ENCODE data around the gene FAM111B. TPM values are rescaled to one million over a fixed set of nuclear protein-coding genes. Genes with fewer than 3 reads are reported as not detected.
A peak's percentile ranks its signal among the peaks of the same experiment; 100 is the strongest.
"Not testable (repeated sequence)": the region's sequence is repeated elsewhere in the genome, so short reads cannot be mapped to it uniquely, and the experiment has no call there.

The FAM111B gene
- total and polyA plus RNA-seq, 10 donors: 1.1 to 5.8 (median 3.2) TPM

DNA sequence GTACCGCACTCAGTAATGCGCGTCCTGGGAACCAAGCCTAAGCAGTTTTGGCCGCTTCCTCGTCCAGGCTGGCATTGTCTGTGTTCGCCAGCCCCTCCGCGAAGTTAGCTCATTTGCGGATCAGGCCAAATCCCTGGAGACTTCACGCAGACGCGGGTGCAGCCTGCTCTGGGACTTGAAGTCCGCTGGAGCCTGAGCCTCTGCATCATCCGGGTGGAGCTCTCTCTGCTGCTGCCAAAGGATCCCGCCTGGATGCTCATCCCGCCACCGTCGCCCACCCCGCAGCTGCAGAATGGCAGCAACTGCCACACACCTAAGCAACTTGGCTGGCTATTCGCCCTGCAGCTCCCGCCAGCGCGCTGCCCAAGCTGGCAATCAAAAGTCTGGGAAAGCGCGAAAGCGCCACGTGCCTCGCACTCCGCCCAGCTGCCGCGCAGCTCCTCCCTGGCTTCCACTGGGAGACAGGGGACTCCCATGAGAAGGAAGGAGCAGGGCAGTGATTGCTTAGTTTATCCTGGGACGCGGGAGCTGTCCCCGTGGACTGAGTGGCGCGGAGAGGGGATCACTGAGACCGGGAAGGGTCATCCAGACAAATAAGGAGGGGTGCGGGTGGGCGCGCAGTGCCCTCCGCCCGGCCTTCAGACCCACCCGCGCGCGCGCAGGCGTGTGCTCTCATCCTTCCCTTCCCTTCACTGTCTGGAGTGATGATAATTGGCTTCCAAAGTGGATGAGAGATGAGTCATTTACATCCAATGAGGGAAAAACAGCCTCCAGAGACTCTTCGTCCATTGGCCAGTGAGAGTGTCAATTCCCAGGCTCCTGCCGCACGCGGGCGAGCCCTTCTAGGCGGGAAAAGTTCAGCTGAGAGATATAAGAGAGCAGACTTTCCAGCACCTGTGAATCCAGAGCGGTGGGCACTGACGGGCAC, 44.2 kb upstream of the FAM111B start:
- no peak overlapping the region for H3K27ac ChIP-seq
- TF ChIP-seq POLR2AphosphoS5 (IDR thresholded peaks at IDR 0.05) (no peak), POLR2A (IDR thresholded peaks at IDR 0.05) (no peak)
- TF ChIP-seq, protein P1, sequence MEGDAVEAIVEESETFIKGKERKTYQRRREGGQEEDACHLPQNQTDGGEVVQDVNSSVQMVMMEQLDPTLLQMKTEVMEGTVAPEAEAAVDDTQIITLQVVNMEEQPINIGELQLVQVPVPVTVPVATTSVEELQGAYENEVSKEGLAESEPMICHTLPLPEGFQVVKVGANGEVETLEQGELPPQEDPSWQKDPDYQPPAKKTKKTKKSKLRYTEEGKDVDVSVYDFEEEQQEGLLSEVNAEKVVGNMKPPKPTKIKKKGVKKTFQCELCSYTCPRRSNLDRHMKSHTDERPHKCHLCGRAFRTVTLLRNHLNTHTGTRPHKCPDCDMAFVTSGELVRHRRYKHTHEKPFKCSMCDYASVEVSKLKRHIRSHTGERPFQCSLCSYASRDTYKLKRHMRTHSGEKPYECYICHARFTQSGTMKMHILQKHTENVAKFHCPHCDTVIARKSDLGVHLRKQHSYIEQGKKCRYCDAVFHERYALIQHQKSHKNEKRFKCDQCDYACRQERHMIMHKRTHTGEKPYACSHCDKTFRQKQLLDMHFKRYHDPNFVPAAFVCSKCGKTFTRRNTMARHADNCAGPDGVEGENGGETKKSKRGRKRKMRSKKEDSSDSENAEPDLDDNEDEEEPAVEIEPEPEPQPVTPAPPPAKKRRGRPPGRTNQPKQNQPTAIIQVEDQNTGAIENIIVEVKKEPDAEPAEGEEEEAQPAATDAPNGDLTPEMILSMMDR (IDR thresholded peaks at IDR 0.05 in 8 of 11, conservative IDR thresholded peaks at IDR 0.05 in 3 of 11): no peak
- H3K4me1 ChIP-seq: peaks cover 0 to 13% (median 8%) of the 10 kb centered on the region in 6 donors
- H3K36me3 ChIP-seq: no peaks in the 10 kb centered on the region
- WGBS, 5 donors: 51 to 70% (median 52%) methylated on average over 39 to 56 of the region's 56 CpGs
- H3K4me3 ChIP-seq: no peak overlapping the region
- intact Hi-C loops (cut with DNase I; ENCODE audit: low total_unique reads): no loop called here
- DNase-seq: no peak
- peaks cover 0 to 41% (median 5%) of the 10 kb centered on the region in 7 donors for H3K27me3 ChIP-seq (replicated peaks in 1 of 7)
- no peaks in the 10 kb centered on the region for H3K9me3 ChIP-seq

DNA sequence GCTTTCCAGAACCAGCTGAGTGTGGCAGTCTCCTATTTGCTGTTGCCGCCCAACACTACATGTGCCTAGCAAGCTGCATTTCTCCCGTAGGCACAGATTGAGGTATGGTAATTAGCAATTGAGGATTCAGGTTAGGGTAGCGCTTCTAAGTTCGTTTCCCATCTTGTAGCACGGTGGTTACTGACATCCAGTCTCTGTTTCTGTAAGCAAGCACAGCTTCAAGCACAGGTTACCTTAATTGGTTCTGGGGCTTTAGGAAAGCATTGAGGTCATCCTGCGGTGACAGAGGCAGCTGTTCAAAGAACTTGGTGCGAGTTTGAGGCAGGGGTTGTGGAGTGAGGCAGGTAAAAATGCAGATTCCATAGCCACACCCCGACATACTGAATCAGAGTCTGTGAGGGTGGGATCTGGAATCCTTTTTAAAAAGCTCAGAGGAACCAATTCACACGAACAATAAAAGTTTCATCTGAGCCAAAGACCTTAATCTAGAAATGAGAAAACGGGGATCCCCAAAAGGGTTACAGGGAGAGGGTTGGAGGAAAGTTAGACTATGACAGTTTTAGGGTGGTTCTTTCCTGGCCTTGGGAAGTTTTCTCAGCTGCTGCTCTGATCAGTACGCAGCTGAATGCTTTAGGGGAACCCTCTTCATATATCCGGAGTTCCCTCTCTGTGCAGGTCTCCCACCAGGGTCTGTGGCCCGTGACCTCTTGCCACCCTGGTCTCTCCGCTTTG, 42.9 kb upstream of the FAM111B start:
- H3K4me1 ChIP-seq; H3K36me3 ChIP-seq; H3K9me3 ChIP-seq; DNase-seq; intact Hi-C loops (cut with DNase I; ENCODE audit: low total_unique reads); H3K27ac ChIP-seq; H3K4me3 ChIP-seq: not testable (repeated sequence)
- peaks cover 0 to 38% (median 5%) of the 10 kb centered on the region in 7 donors for H3K27me3 ChIP-seq (replicated peaks in 1 of 7)
- WGBS, 5 donors: 69 to 82% (median 79%) methylated on average over 14 of the region's 14 CpGs

DNA sequence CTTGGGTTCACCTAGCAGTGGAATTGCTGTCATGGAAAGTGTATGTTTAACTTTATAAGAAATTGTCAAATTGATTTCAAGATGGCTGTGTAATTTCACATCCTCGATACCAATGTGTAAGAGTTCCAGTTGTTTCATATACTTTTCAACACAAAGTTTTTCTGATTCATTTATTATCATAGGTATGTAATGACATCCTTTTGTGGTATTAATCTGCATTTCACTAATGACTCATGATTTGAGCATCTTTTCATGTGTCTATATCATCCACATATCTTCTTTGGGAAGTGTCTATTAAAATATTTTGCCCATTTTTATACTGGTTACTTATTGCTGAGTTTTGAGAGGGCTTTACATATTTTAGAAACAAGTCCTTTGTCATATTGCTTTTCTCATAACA, 38.0 kb upstream of the FAM111B start:
- Histone ChIP-seq H3K27ac (no peak overlapping the region), H3K27me3 (replicated peaks in 1 of 7) (peaks cover 0 to under 1% (median 0%) of the 10 kb centered on the region in 7 donors), H3K4me1 (no peaks in the 10 kb centered on the region), H3K4me3 (no peak overlapping the region), H3K9me3 (peaks cover 0 to 8% (median 4%) of the 10 kb centered on the region in 8 donors), H3K36me3 (no peaks in the 10 kb centered on the region)
- intact Hi-C loops (cut with DNase I; ENCODE audit: low total_unique reads): no loop called here
- no peak for DNase-seq
- 65 to 86% (median 74%) methylated on average over 1 of the region's 1 CpG for WGBS, 5 donors
- TF ChIP-seq POLR2A (IDR thresholded peaks at IDR 0.05) (no peak), POLR2AphosphoS5 (IDR thresholded peaks at IDR 0.05) (no peak)
- TF ChIP-seq, protein P1 (IDR thresholded peaks at IDR 0.05 in 8 of 11, conservative IDR thresholded peaks at IDR 0.05 in 3 of 11): no peak

DNA sequence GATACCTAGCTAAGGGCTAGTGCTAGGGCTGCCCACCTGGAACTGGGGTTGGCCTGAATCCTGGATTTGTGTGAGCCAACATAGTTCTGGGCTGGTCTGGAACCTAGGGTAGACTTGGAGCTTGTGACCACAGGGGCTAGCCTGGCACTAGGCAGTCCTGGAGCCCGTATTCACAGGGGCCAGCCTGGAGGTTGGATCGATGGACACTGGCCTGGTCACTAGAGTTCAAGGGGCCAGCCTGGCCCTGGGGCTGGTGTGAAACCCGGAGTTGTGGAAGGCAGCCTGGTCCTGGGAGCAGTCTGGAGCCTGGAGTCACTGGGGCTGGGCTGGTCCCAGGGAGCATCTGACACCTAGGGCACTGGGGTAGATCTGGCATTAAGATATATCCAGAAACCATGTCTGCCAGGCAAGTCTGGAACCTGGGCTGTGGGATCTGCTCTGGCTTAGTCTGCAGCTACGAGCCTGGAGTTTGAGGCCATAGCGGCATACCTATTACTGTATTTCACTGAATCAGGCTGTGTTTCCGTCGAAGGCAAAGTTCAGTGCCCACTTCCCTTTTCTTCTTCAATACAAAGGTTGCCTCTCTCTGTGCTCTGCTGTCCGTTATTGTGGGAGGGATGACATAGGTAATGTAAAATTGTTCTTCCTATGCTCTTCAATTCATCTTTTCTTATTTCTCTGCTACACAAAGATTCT, 30.0 kb upstream of the FAM111B start:
- Histone ChIP-seq H3K27me3 (replicated peaks in 1 of 7) (peaks cover 0 to 14% (median 0%) of the 10 kb centered on the region in 7 donors), H3K4me3 (no peak overlapping the region), H3K4me1 (peaks cover 0 to 29% (median 6%) of the 10 kb centered on the region in 6 donors), H3K36me3 (no peaks in the 10 kb centered on the region), H3K27ac (peak overlapping the region in 6 of 8 donors; percentile 23 to 82 (median 63)), H3K9me3 (peaks cover 0 to 10% (median 5%) of the 10 kb centered on the region in 8 donors)
- intact Hi-C loops (cut with DNase I; ENCODE audit: low total_unique reads): no loop called here
- TF ChIP-seq POLR2A (IDR thresholded peaks at IDR 0.05) (no peak), POLR2AphosphoS5 (IDR thresholded peaks at IDR 0.05) (peak in 1 of 3 donors; percentile 29)
- TF ChIP-seq, protein P1 (IDR thresholded peaks at IDR 0.05 in 8 of 11, conservative IDR thresholded peaks at IDR 0.05 in 3 of 11): no peak
- 53 to 66% (median 58%) methylated on average over 8 of the region's 8 CpGs for WGBS, 5 donors
- DNase-seq: peak; percentile 78

Measured in spleen (tissue), 11 donors.